Vagina (tissue), 2 donors: ENCODE measurements around the gene PGBD4.

Experiments used
- POLR2A ChIP-seq, 2 donors: fragments of 450-650 bp; IDR thresholded peaks; one replicate each; pipeline ENCODE4 v1.6.1; 2017; ENCODE audit warnings: antibody characterized with exemption in 2 of 2, mild to moderate bottlenecking in 2 of 2, moderate library complexity in 2 of 2
- POLR2AphosphoS5 ChIP-seq, 2 donors: sonication (generic); formaldehyde crosslinking; IDR thresholded peaks; one replicate each; pipeline ENCODE4 v1.9.0; 2017; ENCODE audit warnings: antibody characterized with exemption in 2 of 2, mild to moderate bottlenecking in 2 of 2, low read depth in 1 of 2; ENCODE audit not compliant: insufficient read depth in 1 of 2
- TF ChIP-seq, protein P1 (sequence below), 3 experiments: fragments of 450-650 bp in 2 of 3; fragments of 200-600 bp in 1 of 3; sonication (generic) in 1 of 3; IDR thresholded peaks; one replicate each; pipeline ENCODE4 v1.5.1; 2017 to 2019; ENCODE audit warnings: antibody characterized with exemption in 3 of 3, mild to moderate bottlenecking in 2 of 3, moderate library complexity in 2 of 3

DNA sequence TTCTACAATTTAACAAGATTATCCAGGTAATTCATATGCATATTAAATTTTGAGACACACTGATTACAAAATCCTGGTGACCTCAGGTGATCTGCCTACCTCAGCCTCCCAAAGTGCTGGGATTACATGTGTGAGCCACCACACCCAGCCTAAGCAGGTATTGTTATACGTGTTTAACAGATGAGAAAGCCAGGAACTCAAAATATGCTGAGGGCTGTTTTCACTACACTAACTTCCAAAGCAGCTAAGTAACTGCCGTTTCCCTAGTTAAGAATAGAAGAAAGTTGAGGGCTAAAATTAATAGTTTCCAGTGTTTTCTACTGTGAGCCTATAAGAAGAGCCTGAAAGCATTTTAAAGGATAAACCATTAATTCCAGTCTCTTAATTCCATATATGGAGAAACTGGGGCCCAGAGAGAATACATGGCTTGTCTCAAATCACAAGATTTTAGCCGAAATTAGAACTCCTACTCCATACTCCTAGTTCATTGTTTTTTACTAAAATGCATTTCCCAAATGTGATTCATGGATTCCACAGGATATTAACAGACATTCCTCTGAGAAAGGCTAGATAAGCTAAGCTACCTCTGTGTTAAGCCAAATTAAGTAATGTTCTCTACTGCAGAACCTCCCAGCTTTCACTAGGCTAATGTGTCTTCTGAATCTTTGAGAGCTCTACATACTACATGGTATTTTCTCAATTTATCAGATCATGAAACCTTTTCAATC, 45.9 kb upstream of the PGBD4 start:
- TF ChIP-seq, protein P1, sequence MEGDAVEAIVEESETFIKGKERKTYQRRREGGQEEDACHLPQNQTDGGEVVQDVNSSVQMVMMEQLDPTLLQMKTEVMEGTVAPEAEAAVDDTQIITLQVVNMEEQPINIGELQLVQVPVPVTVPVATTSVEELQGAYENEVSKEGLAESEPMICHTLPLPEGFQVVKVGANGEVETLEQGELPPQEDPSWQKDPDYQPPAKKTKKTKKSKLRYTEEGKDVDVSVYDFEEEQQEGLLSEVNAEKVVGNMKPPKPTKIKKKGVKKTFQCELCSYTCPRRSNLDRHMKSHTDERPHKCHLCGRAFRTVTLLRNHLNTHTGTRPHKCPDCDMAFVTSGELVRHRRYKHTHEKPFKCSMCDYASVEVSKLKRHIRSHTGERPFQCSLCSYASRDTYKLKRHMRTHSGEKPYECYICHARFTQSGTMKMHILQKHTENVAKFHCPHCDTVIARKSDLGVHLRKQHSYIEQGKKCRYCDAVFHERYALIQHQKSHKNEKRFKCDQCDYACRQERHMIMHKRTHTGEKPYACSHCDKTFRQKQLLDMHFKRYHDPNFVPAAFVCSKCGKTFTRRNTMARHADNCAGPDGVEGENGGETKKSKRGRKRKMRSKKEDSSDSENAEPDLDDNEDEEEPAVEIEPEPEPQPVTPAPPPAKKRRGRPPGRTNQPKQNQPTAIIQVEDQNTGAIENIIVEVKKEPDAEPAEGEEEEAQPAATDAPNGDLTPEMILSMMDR (IDR thresholded peaks at IDR 0.05) = no peak
- no peak for TF ChIP-seq POLR2A (IDR thresholded peaks at IDR 0.05)
- TF ChIP-seq POLR2AphosphoS5 (IDR thresholded peaks at IDR 0.05; ENCODE audit: insufficient read depth in 1 of 2, low read depth in 1 of 2) = no peak
